A673 (cell line): ENCODE measurements around the gene TAB3. TPM values are rescaled to one million over a fixed set of nuclear protein-coding genes. Genes with fewer than 3 reads are reported as not detected.
A peak's percentile ranks its signal among the peaks of the same experiment; 100 is the strongest.

Experiments
- BruUV-seq: library from RNA; stranded (reverse); fragments of 400-500 nt; replicated peaks from 2 replicates; lab custom pipeline; 2021; lab: Mats Ljungman, UMichigan
- CTCF ChIA-PET: fragments of 300-600 bp; sonication (Branson Sonifier 250); formaldehyde crosslinking; loops from one replicate; lab custom pipeline; 2022; ENCODE audit warnings: antibody characterized with exemption; lab: Charles Lee
- POLR2A ChIA-PET: fragments of 300-600 bp; sonication (Branson Sonifier 250); formaldehyde crosslinking; loops from one replicate; lab custom pipeline; 2022; ENCODE audit warnings: antibody characterized with exemption; ENCODE audit not compliant: low non-redundant PET; lab: Charles Lee
- DNase-seq: peaks from one replicate; pipeline ENCODE4 v3.0.0-alpha.2; 2015; ENCODE audit warnings: low spot score
- H3K27ac ChIP-seq: fragments of 200-600 bp; sonication (generic); 2 replicates; pipeline ENCODE4 v1.5.1; 2016; ENCODE audit warnings: mixed run types, low read depth, mild to moderate bottlenecking, mixed read lengths, antibody characterized with exemption, low read length; ENCODE audit not compliant: poor library complexity, severe bottlenecking
- H3K27me3 ChIP-seq: fragments of 200-600 bp; sonication (generic); replicated peaks from 2 replicates; pipeline ENCODE4 v1.6.1; 2017; ENCODE audit warnings: mixed run types, low read depth, mild to moderate bottlenecking, mixed read lengths, antibody characterized with exemption, low read length; ENCODE audit not compliant: insufficient read depth, poor library complexity
- H3K36me3 ChIP-seq: fragments of 200-600 bp; sonication (generic); 2 replicates; pipeline ENCODE4 v1.6.1; 2016; ENCODE audit warnings: mixed run types, mild to moderate bottlenecking, mixed read lengths, antibody characterized with exemption, low read length; ENCODE audit not compliant: insufficient read depth, poor library complexity, severe bottlenecking
- H3K4me1 ChIP-seq: fragments of 200-600 bp; sonication (generic); 2 replicates; pipeline ENCODE4 v1.6.1; 2017; ENCODE audit warnings: mixed run types, mild to moderate bottlenecking, mixed read lengths, antibody characterized with exemption, low read length; ENCODE audit not compliant: insufficient read depth, poor library complexity, severe bottlenecking
- H3K4me3 ChIP-seq: fragments of 200-600 bp; sonication (generic); 2 replicates; pipeline ENCODE4 v1.5.1; 2016; ENCODE audit warnings: low read depth, mixed run types, mild to moderate bottlenecking, mixed read lengths, low read length; ENCODE audit not compliant: poor library complexity, severe bottlenecking
- H3K9me3 ChIP-seq: fragments of 200-600 bp; sonication (generic); 2 replicates; pipeline ENCODE4 v1.6.1; 2016; ENCODE audit warnings: mixed run types, low read depth, mild to moderate bottlenecking, mixed read lengths, antibody characterized with exemption, low read length; ENCODE audit not compliant: poor library complexity, severe bottlenecking
- CTCF ChIP-seq: fragments of 300-800, 200-600 bp; sonication (generic); conservative IDR thresholded peaks from 2 replicates; pipeline ENCODE4 v1.5.1; 2017; ENCODE audit warnings: low read depth, mild to moderate bottlenecking, antibody characterized with exemption, low read length, moderate library complexity, mixed read lengths
- EZH2 ChIP-seq: fragments of 200-600 bp; sonication (generic); IDR thresholded peaks from 2 replicates; pipeline ENCODE4 v1.6.1; 2017; ENCODE audit warnings: borderline replicate concordance, low read depth, mild to moderate bottlenecking, mixed read lengths, antibody characterized with exemption, low read length; ENCODE audit not compliant: poor library complexity, severe bottlenecking
- intact Hi-C: fragments of 100-400 bp; cut with micrococcal nuclease; formaldehyde crosslinking; loops from one replicate; pipeline ENCODE4 v1.10.0; 2022; ENCODE audit not compliant: unreplicated experiment
- total RNA-seq: library from RNA; stranded (reverse); gene quantifications from 2 replicates; pipeline ENCODE4 v1.2.3, GENCODE V29; 2021

Gene TAB3
- total RNA-seq, 1 experiment from 2014 or later: 12.0 TPM

DNA sequence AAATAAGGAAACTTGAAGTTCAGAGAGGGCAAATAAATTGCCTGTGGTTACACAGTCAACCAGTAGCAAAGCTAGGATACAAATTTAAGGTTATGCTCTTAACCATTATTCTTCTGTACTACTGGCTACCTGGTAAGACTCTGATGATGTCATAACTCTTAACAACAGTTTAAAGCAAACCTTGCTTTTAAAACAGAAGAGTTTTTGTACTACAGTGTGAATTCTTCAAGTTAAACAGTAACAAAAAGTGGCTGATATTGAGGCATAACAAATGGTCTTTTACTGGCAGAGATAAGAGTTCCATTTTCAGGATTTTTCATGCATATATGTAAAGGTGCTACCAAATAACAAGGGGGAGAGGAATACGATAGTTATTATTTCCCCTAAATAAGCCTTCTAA lies 23.4 kb downstream of the TAB3 start:
- TF ChIP-seq EZH2 (no peak), CTCF (no peak)
- no peak for DNase-seq
- Histone ChIP-seq H3K27me3 (no peaks in the 10 kb centered on the region), H3K36me3 (no peaks in the 10 kb centered on the region), H3K4me1 (no peaks in the 10 kb centered on the region), H3K27ac (no peak overlapping the region), H3K4me3 (no peak overlapping the region), H3K9me3 (no peaks in the 10 kb centered on the region)
- ChIA-PET CTCF (no interaction called here), POLR2A (no interaction called here)
- BruUV-seq: no TSS peak
- intact Hi-C loops: no loop called here

DNA sequence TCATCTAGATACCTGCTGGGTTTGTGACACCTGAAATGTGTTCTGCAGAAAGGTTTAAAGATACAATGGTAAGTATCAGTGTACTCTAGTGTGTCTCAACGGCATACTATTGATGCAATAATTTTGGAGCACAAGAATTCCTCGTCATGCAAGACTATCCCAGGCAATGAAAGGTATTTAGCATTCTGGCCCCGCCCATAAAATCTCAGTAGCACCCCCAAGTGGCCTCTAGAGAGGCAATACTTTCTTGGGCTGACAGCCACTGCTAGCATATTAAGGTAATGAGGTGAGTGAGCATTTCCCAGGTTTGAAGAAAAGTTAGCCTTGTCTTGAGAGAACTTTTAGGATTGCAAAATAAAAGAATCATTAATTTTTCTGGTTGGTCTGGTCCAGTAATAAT lies 24.0 kb downstream of the TAB3 start:
- intact Hi-C loops: no loop called here
- H3K36me3 ChIP-seq: no peaks in the 10 kb centered on the region
- CTCF ChIA-PET: no interaction called here
- H3K4me1 ChIP-seq: no peaks in the 10 kb centered on the region
- POLR2A ChIA-PET: no interaction called here
- H3K4me3 ChIP-seq: no peak overlapping the region
- BruUV-seq: no TSS peak
- peak; percentile 54 for DNase-seq
- no peaks in the 10 kb centered on the region for H3K9me3 ChIP-seq
- no peak overlapping the region for H3K27ac ChIP-seq
- TF ChIP-seq CTCF (peak; percentile 52), EZH2 (no peak)
- no peaks in the 10 kb centered on the region for H3K27me3 ChIP-seq

DNA sequence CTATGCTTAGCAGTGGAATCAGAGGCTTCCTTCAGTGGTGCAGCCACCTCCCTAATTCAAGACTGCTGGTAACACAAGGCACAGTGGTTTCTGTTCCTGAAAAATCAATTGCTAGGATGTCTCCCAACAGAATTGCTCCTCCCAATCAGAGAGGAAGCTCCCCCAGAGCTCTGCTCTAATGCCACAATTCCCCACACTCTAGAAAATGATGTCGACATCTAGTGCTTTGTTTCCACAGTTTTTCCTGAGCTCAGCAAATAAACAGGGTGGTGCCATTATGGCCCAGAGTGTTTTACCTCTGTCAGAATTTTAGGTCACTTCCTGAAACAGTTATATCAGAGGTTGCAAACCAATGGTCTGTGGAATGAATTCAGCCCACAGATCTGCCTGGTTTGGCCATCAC lies 24.7 kb downstream of the TAB3 start:
- no peaks in the 10 kb centered on the region for H3K9me3 ChIP-seq
- no peak overlapping the region for H3K27ac ChIP-seq
- no peaks in the 10 kb centered on the region for H3K27me3 ChIP-seq
- intact Hi-C loops: no loop called here
- TF ChIP-seq EZH2: no peak
- no peak for TF ChIP-seq CTCF
- no peaks in the 10 kb centered on the region for H3K4me1 ChIP-seq
- no peak overlapping the region for H3K4me3 ChIP-seq
- DNase-seq: no peak
- no peaks in the 10 kb centered on the region for H3K36me3 ChIP-seq
- BruUV-seq: no TSS peak
- POLR2A ChIA-PET: no interaction called here
- CTCF ChIA-PET: no interaction called here
